ENCODE measurements around the gene ST6GALNAC1.

DNA sequence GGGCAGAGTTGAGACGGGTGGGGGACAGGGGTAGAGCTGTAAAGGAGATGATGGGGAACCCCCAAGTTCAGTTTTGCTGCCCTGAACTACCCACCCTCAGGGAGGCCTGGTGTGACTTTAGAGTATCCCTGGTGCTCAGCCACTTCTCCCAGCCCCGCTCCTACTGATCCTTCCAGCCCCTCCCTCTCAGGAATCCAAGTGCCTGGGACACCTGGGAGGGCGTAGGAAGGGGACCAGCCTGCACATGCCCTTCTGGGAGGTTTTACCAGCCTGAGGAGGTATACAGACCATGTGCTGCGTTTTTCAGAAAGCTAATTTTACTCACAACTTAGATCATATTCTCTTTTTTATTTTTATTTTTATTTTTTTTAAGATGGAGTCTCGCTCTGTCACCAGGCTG lies 62.0 kb downstream of the ST6GALNAC1 start:
- TF ChIP-seq, protein P1, sequence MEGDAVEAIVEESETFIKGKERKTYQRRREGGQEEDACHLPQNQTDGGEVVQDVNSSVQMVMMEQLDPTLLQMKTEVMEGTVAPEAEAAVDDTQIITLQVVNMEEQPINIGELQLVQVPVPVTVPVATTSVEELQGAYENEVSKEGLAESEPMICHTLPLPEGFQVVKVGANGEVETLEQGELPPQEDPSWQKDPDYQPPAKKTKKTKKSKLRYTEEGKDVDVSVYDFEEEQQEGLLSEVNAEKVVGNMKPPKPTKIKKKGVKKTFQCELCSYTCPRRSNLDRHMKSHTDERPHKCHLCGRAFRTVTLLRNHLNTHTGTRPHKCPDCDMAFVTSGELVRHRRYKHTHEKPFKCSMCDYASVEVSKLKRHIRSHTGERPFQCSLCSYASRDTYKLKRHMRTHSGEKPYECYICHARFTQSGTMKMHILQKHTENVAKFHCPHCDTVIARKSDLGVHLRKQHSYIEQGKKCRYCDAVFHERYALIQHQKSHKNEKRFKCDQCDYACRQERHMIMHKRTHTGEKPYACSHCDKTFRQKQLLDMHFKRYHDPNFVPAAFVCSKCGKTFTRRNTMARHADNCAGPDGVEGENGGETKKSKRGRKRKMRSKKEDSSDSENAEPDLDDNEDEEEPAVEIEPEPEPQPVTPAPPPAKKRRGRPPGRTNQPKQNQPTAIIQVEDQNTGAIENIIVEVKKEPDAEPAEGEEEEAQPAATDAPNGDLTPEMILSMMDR (IDR thresholded peaks at IDR 0.05; ENCODE audit: extremely low read depth in 1 of 2, insufficient read depth in 1 of 2, low read depth in 1 of 2, low read length in 2 of 2): no peak
- TF ChIP-seq POLR2A (IDR thresholded peaks at IDR 0.05; ENCODE audit: low read depth, low read length): no peak

All from endothelial cell of umbilical vein (primary cell).